ENCODE results near the gene PCDH15. TPM values are rescaled to one million over a fixed set of nuclear protein-coding genes. Genes with fewer than 3 reads are reported as not detected.

The PCDH15 gene
- polyA plus RNA-seq, 1 experiment = not detected

DNA sequence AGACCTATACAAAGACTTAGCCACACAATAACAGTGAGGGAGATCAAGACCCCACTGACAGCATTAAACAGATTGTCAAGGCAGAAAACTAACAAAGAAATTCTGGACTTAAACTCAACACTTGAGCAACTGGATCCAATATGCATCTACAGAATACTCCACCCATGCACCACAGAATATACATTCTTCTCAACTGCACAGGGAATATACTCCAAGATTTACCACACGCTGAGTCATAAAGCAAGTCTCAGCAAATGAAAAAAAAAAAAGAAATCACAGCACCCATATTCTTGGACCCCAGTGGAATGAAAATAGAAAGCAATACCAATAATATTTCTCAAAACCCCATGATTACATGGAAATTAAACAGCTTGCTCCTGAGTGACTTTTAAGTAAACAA, 680.2 kb downstream of the PCDH15 start:
- DNase-seq (ENCODE audit: low read depth, low spot score) = no peak
- Histone ChIP-seq H3K27ac (ENCODE audit: low read depth, low read length) (no peak overlapping the region), H3K4me3 (ENCODE audit: low read depth, low read length) (no peak overlapping the region), H3K9me3 (ENCODE audit: control insufficient read depth, insufficient read depth, low read length) (peaks cover 8% of the 10 kb centered on the region; the same call in 1 of the 2 replicates), H3K27me3 (ENCODE audit: control insufficient read depth, insufficient read depth, low read length) (no peaks in the 10 kb centered on the region)
- CTCF ChIA-PET = no interaction called here
- TF ChIP-seq, protein P1, sequence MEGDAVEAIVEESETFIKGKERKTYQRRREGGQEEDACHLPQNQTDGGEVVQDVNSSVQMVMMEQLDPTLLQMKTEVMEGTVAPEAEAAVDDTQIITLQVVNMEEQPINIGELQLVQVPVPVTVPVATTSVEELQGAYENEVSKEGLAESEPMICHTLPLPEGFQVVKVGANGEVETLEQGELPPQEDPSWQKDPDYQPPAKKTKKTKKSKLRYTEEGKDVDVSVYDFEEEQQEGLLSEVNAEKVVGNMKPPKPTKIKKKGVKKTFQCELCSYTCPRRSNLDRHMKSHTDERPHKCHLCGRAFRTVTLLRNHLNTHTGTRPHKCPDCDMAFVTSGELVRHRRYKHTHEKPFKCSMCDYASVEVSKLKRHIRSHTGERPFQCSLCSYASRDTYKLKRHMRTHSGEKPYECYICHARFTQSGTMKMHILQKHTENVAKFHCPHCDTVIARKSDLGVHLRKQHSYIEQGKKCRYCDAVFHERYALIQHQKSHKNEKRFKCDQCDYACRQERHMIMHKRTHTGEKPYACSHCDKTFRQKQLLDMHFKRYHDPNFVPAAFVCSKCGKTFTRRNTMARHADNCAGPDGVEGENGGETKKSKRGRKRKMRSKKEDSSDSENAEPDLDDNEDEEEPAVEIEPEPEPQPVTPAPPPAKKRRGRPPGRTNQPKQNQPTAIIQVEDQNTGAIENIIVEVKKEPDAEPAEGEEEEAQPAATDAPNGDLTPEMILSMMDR (IDR thresholded peaks at IDR 0.05; ENCODE audit: low read depth, low read length) = no peak
- POLR2A ChIA-PET = no interaction called here

DNA sequence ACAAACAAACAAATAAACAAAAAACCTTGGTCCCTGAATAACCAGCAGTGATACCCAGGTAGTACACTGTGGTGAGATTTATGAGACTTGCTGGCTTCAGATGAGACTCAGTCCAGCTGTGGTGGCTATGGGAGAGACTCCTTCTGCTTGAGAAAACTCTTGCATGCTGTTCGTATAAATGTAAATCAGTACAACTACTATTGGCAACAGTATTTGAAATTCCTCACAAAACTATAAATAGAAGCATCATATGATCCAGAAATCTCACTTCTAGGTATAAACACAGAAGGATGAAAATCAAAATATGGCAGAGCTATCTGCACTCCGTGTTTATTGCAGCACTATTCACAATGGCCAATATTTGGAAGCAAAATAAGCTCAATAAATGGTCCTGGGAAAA, 692.1 kb downstream of the PCDH15 start:
- ChIA-PET CTCF (no interaction called here), POLR2A (no interaction called here)
- Histone ChIP-seq H3K27ac (ENCODE audit: low read depth, low read length) (no peak overlapping the region), H3K9me3 (ENCODE audit: control insufficient read depth, insufficient read depth, low read length) (peaks cover 11% of the 10 kb centered on the region), H3K27me3 (ENCODE audit: control insufficient read depth, insufficient read depth, low read length) (no peaks in the 10 kb centered on the region), H3K4me3 (ENCODE audit: low read depth, low read length) (no peak overlapping the region)
- TF ChIP-seq, protein P1 (IDR thresholded peaks at IDR 0.05; ENCODE audit: low read depth, low read length) = no peak
- DNase-seq (ENCODE audit: low read depth, low spot score) = no peak

DNA sequence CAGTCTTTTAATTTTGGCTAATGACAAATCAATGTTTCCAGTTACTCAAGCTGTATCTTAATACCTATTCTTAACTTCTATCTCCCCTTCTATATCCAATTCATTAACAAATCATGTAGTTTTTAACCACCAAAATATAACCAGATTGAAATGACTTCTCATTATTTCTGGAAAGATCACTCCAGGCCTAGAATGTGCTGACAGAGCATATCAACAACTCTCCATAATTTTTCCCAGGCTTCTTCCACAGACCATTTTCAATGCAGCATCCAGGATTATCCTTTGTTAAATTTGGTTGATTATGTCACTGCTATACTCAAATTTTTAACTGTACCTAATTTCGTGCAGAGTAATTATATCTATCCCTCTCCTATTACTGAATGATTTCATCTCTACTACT, 704.1 kb downstream of the PCDH15 start:
- CTCF ChIA-PET = no interaction called here
- H3K9me3 ChIP-seq (ENCODE audit: control insufficient read depth, insufficient read depth, low read length) = no peaks in the 10 kb centered on the region; the same call in 1 of the 2 replicates
- POLR2A ChIA-PET = no interaction called here
- TF ChIP-seq, protein P1 (IDR thresholded peaks at IDR 0.05; ENCODE audit: low read depth, low read length) = no peak
- no peak overlapping the region for H3K27ac ChIP-seq (ENCODE audit: low read depth, low read length)
- no peaks in the 10 kb centered on the region for H3K27me3 ChIP-seq (ENCODE audit: control insufficient read depth, insufficient read depth, low read length)
- H3K4me3 ChIP-seq (ENCODE audit: low read depth, low read length) = no peak overlapping the region
- DNase-seq (ENCODE audit: low read depth, low spot score) = no peak

DNA sequence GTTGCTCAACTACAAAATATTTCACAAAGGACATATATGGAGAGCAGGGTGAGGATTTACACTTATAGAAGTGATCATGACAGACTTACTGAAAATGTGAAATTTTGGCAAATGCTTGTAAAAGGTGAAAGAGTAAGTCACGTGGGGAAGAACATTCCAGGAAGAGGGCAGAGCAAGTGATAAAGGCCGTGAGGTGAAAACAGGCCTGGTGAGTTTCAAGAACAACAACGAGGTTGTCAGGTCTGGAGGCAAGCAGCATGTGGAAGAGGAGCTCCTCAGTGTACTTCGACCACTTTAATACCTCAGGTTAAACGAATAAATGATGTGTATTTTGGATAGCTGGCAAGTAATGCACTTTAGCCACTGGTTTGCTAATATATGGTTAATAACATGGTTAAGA, 706.7 kb downstream of the PCDH15 start:
- H3K9me3 ChIP-seq (ENCODE audit: control insufficient read depth, insufficient read depth, low read length) = no peaks in the 10 kb centered on the region; the same call in 1 of the 2 replicates

DNA sequence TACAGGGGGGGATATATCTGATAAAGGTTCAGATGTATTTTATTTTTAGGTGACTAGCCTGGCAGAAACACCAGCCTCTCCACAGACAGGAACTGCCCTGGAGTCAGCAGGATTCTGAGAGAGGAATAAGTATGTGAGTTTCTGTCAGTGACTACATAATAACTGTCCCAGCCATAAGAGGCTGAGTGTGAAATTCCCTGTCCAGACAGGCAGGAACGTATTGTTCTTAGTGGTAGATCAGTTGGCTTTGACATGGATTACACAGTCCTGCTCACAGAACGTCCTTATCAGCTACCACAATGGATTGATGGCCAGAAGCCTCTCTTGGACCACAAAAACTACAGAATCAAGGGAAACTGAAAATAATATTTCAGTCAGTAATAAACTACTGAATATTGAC, 709.8 kb downstream of the PCDH15 start:
- no peaks in the 10 kb centered on the region for H3K9me3 ChIP-seq (ENCODE audit: control insufficient read depth, insufficient read depth, low read length)
- DNase-seq (ENCODE audit: low read depth, low spot score) = no peak
- no peak overlapping the region for H3K4me3 ChIP-seq (ENCODE audit: low read depth, low read length)
- no peaks in the 10 kb centered on the region for H3K27me3 ChIP-seq (ENCODE audit: control insufficient read depth, insufficient read depth, low read length)
- CTCF ChIA-PET = no interaction called here
- no peak overlapping the region for H3K27ac ChIP-seq (ENCODE audit: low read depth, low read length)
- TF ChIP-seq, protein P1 (IDR thresholded peaks at IDR 0.05; ENCODE audit: low read depth, low read length) = no peak
- POLR2A ChIA-PET = no interaction called here

More for the DNA sequence above, 706.7 kb downstream of the PCDH15 start:
- no peak overlapping the region for H3K27ac ChIP-seq (ENCODE audit: low read depth, low read length)
- POLR2A ChIA-PET = no interaction called here
- DNase-seq (ENCODE audit: low read depth, low spot score) = no peak
- TF ChIP-seq, protein P1 (IDR thresholded peaks at IDR 0.05; ENCODE audit: low read depth, low read length) = no peak
- H3K4me3 ChIP-seq (ENCODE audit: low read depth, low read length) = no peak overlapping the region
- CTCF ChIA-PET = no interaction called here
- H3K27me3 ChIP-seq (ENCODE audit: control insufficient read depth, insufficient read depth, low read length) = no peaks in the 10 kb centered on the region

Measured in AG04450 (cell line).